Endothelial cell of umbilical vein (primary cell): Measurements from ENCODE around the gene KCNMB3.

Experiments
- CTCF ChIP-seq, 2 donors: IDR thresholded peaks; 1 replicate in 1 of 2; 2 replicates in 1 of 2; pipeline ENCODE4 v1.5.1; 2011; ENCODE audit warnings: low read length in 2 of 2, mild to moderate bottlenecking in 2 of 2, moderate library complexity in 2 of 2, control low read depth in 1 of 2, inconsistent platforms in 1 of 2, low read depth in 1 of 2; ENCODE audit not compliant: insufficient read depth in 1 of 2; ENCODE audit errors: extremely low read depth in 1 of 2
- EZH2 ChIP-seq: IDR thresholded peaks from 2 replicates; pipeline ENCODE4 v1.6.1; 2012; ENCODE audit warnings: borderline replicate concordance, low read depth, mild to moderate bottlenecking, moderate library complexity, low read length, inconsistent platforms; ENCODE audit not compliant: severe bottlenecking
- FOS ChIP-seq: IDR thresholded peaks from 2 replicates; pipeline ENCODE4 v1.6.1; 2011; ENCODE audit warnings: mild to moderate bottlenecking, low read length, moderate library complexity, borderline replicate concordance; ENCODE audit not compliant: insufficient read depth
- GATA2 ChIP-seq: IDR thresholded peaks from 2 replicates; pipeline ENCODE4 v1.7.0; 2011; ENCODE audit warnings: low read depth, mild to moderate bottlenecking, moderate library complexity, mixed read lengths, low read length; ENCODE audit not compliant: insufficient read length, insufficient read depth
- JUN ChIP-seq: IDR thresholded peaks from 2 replicates; pipeline ENCODE4 v1.6.1; 2011; ENCODE audit warnings: borderline replicate concordance, low read depth; ENCODE audit not compliant: insufficient read length, insufficient read depth
- MAX ChIP-seq: IDR thresholded peaks from 2 replicates; pipeline ENCODE4 v1.6.1; 2011; ENCODE audit not compliant: insufficient read depth, insufficient read length
- MYC ChIP-seq: IDR thresholded peaks from one replicate; pipeline ENCODE4 v1.6.1; 2011; ENCODE audit warnings: mild to moderate bottlenecking, low read depth, low read length
- POLR2A ChIP-seq: IDR thresholded peaks from 2 replicates; pipeline ENCODE4 v1.6.1; 2012; ENCODE audit warnings: low read depth, mild to moderate bottlenecking, control low read depth, low read length
- POLR2AphosphoS5 ChIP-seq: IDR thresholded peaks from 2 replicates; pipeline ENCODE4 v1.6.1; 2012; ENCODE audit warnings: low read depth, mild to moderate bottlenecking, control low read depth, low read length, moderate library complexity; ENCODE audit not compliant: insufficient read depth

GRCh38 chr3:179297971-179298725 lies 47.2 kb upstream of the KCNMB3 start:
- TF ChIP-seq CTCF (IDR thresholded peaks at IDR 0.05; ENCODE audit: extremely low read depth in 1 of 2, insufficient read depth in 1 of 2, low read depth in 1 of 2, low read length in 2 of 2): no peak
- TF ChIP-seq EZH2: no peak
- TF ChIP-seq POLR2AphosphoS5: no peak
- no peak for TF ChIP-seq FOS
- TF ChIP-seq POLR2A: no peak
- TF ChIP-seq JUN: no peak
- TF ChIP-seq MAX: no peak
- no peak for TF ChIP-seq MYC
- TF ChIP-seq GATA2: no peak
